ENCODE results near the gene CFAP73. TPM values are rescaled to one million over a fixed set of nuclear protein-coding genes. Genes with fewer than 3 reads are reported as not detected.

The CFAP73 gene
- total and polyA plus RNA-seq, 2 of the 8 experiments (the other 6 are each of a cell fraction or from before 2014, with no cell fraction given), result 0.45 to 0.56 TPM

- Histone ChIP-seq H3K4ac (replicated peaks; ENCODE audit: insufficient read length, low read depth, low read length) (no peak overlapping the region), H3K9me3 (ENCODE audit: insufficient read depth in 2 of 2, low read depth in 1 of 2, low read length in 1 of 2) (no peaks in the 10 kb centered on the region), H4K91ac (replicated peaks; ENCODE audit: insufficient read length, low read length) (no peak overlapping the region), H3K9ac (replicated peaks in 1 of 4; ENCODE audit: extremely low read depth in 1 of 4, low read depth in 3 of 4, low read length in 3 of 4) (no peak overlapping the region), H4K20me1 (replicated peaks in 1 of 2; ENCODE audit: control insufficient read depth in 1 of 2, insufficient read depth in 2 of 2, low read length in 2 of 2) (peaks cover 7 to 15% of the 10 kb centered on the region in 2 experiments), H2BK5ac (ENCODE audit: low read depth, low read length) (no peak overlapping the region), H3K27me3 (replicated peaks in 1 of 4; ENCODE audit: control insufficient read depth in 3 of 4, extremely low read depth in 1 of 4, insufficient read depth in 3 of 4, low read length in 3 of 4) (no peaks in the 10 kb centered on the region), H2BK15ac (ENCODE audit: low read length) (no peak overlapping the region), H3K18ac (ENCODE audit: extremely low read depth, low read length) (no peak overlapping the region), H4K5ac (ENCODE audit: insufficient read length, low read depth, low read length) (no peak overlapping the region), H3K36me3 (ENCODE audit: control insufficient read depth in 2 of 4, insufficient read depth in 4 of 4, low read length in 3 of 4) (peaks cover 27 to 57% (median 53%) of the 10 kb centered on the region in 4 experiments), H3K79me2 (ENCODE audit: control insufficient read depth in 1 of 2, insufficient read depth in 2 of 2, low read length in 2 of 2) (no peaks in the 10 kb centered on the region), H2AFZ (ENCODE audit: low read length) (no peak overlapping the region), H2BK12ac (ENCODE audit: low read depth, low read length) (no peak overlapping the region), H4K8ac (ENCODE audit: extremely low read depth, insufficient read depth, low read length) (no peak overlapping the region), H2BK20ac (ENCODE audit: low read length) (no peak overlapping the region), H3K4me2 (ENCODE audit: insufficient read depth in 1 of 2, low read depth in 2 of 2, low read length in 2 of 2) (no peak overlapping the region), H3K4me3 (ENCODE audit: extremely low read depth in 1 of 4, insufficient read depth in 2 of 4, low read depth in 3 of 4, low read length in 4 of 4) (no peak overlapping the region), H3K27ac (ENCODE audit: low read depth, low read length) (no peak overlapping the region), H3K23ac (ENCODE audit: insufficient read length) (no peak overlapping the region), H3K79me1 (ENCODE audit: low read depth, low read length) (no peaks in the 10 kb centered on the region), H2BK120ac (replicated peaks; ENCODE audit: low read depth, low read length) (no peak overlapping the region), H3K23me2 (ENCODE audit: low read depth, low read length) (no peaks in the 10 kb centered on the region), H3K14ac (ENCODE audit: insufficient read length) (no peak overlapping the region), H3K56ac (replicated peaks; ENCODE audit: insufficient read length, low read depth, low read length) (no peak overlapping the region), H2AK5ac (ENCODE audit: low read depth, low read length) (no peak overlapping the region), H3K4me1 (replicated peaks in 1 of 4; ENCODE audit: control insufficient read depth in 3 of 4, insufficient read depth in 4 of 4, low read length in 3 of 4) (peaks cover 0 to 3% (median 0%) of the 10 kb centered on the region in 4 experiments; a peak in 1 of 7 replicates)
- no peak for FAIRE-seq
- CTCF ChIA-PET (ENCODE audit: partially characterized antibody), result interaction anchor here (0.5 to 2.8 kb wide), 6 partner anchors 14 to 119 kb away, joined by 3 to 9 read pairs (median 4); no protein-coding TSS in a partner anchor
- POLR2A ChIA-PET (ENCODE audit: partially characterized antibody), result interaction anchor here (1.1 to 1.5 kb wide), 2 partner anchors 9 to 65 kb away, joined by 3 read pairs; no protein-coding TSS in a partner anchor
- 85% methylated on average over 10 of the region's 10 CpGs; no CpG with 5 or more reads in 1 of the 2 experiments for WGBS, 2 experiments (ENCODE audit: extremely low coverage in 1 of 2, insufficient coverage in 1 of 2, insufficient read length in 1 of 2, insufficient replicate concordance in 2 of 2, low coverage in 1 of 2, low lambda C conversion rate in 2 of 2, missing lambda C conversion rate in 1 of 2)
- DNase-seq (ENCODE audit: low read depth in 1 of 2, low spot score in 2 of 2), result no peak
- TF ChIP-seq RXRA (IDR thresholded peaks at IDR 0.05; ENCODE audit: insufficient read depth, low read depth, low read length), result no peak
- no peak for TF ChIP-seq KDM5A (IDR thresholded peaks at IDR 0.05; ENCODE audit: low read length)
- TF ChIP-seq CTCF (IDR thresholded peaks at IDR 0.05; ENCODE audit: control extremely low read depth in 1 of 3, insufficient read depth in 1 of 3, low read depth in 1 of 3, low read length in 3 of 3), result no peak
- no peak for TF ChIP-seq TCF12 (IDR thresholded peaks at IDR 0.05; ENCODE audit: low read depth, low read length)
- no peak for TF ChIP-seq CHD2 (IDR thresholded peaks at IDR 0.05; ENCODE audit: low read length)
- no peak for TF ChIP-seq NRF1 (IDR thresholded peaks at IDR 0.05; ENCODE audit: low read depth, low read length)
- no peak for TF ChIP-seq MAX (IDR thresholded peaks at IDR 0.05)
- TF ChIP-seq YY1 (IDR thresholded peaks at IDR 0.05; ENCODE audit: low read depth, low read length), result no peak
- no peak for TF ChIP-seq GTF2F1 (IDR thresholded peaks at IDR 0.05; ENCODE audit: borderline replicate concordance, low read depth, low read length)
- no peak for TF ChIP-seq ZNF274 (IDR thresholded peaks at IDR 0.05; ENCODE audit: borderline replicate concordance, extremely low read depth, low read length)
- no peak for TF ChIP-seq TEAD4 (IDR thresholded peaks at IDR 0.05; ENCODE audit: low read depth, low read length)
- TF ChIP-seq BRCA1 (IDR thresholded peaks at IDR 0.05; ENCODE audit: low read depth, low read length), result no peak
Measured at GRCh38 chr12:113167868-113168267, 18.3 kb downstream of the CFAP73 start.

Measured in H1 (cell line).